Inferior parietal cortex (tissue), 1 donor: ENCODE results near the gene ATP11C.
"Not testable (repeated sequence)": the region's sequence is repeated elsewhere in the genome, so short reads cannot be mapped to it uniquely, and the experiment has no call there.

Experiments
- DNase-seq: peaks from one replicate; pipeline ENCODE4 v3.0.0-alpha.2; 2016; ENCODE audit errors: extremely low spot score

The ATP11C gene

GRCh38 chrX:139924069-139924695 lies 8.7 kb downstream of the ATP11C start:
- no peak for DNase-seq

GRCh38 chrX:139921142-139921541 lies 11.7 kb downstream of the ATP11C start:
- not testable (repeated sequence) for DNase-seq

- DNase-seq: no peak
These were observed 12.5 kb downstream of the ATP11C start for GRCh38 chrX:139920316-139920715.

GRCh38 chrX:139914421-139914820 lies 18.4 kb downstream of the ATP11C start:
- DNase-seq: no peak

GRCh38 chrX:139909712-139910111 lies 23.1 kb downstream of the ATP11C start:
- no peak for DNase-seq

GRCh38 chrX:139907078-139907477 lies 25.8 kb downstream of the ATP11C start:
- no peak for DNase-seq

GRCh38 chrX:139905743-139906142 lies 27.1 kb downstream of the ATP11C start:
- no peak for DNase-seq

GRCh38 chrX:139905051-139905450 lies 27.8 kb downstream of the ATP11C start:
- DNase-seq: no peak

GRCh38 chrX:139903210-139903609 lies 29.6 kb downstream of the ATP11C start:
- no peak for DNase-seq

- no peak for DNase-seq
These were observed 30.3 kb downstream of the ATP11C start for GRCh38 chrX:139902559-139902958.

- DNase-seq: no peak
These were observed 34.5 kb downstream of the ATP11C start for GRCh38 chrX:139898334-139898733.

GRCh38 chrX:139892512-139892911 lies 40.3 kb downstream of the ATP11C start:
- DNase-seq: no peak

GRCh38 chrX:139890991-139891700 lies 41.7 kb downstream of the ATP11C start:
- no peak for DNase-seq

GRCh38 chrX:139889760-139890159 lies 43.1 kb downstream of the ATP11C start:
- no peak for DNase-seq

- DNase-seq: no peak
These were observed 48.9 kb downstream of the ATP11C start for GRCh38 chrX:139883984-139884383.

GRCh38 chrX:139882299-139882698 lies 50.6 kb downstream of the ATP11C start:
- no peak for DNase-seq

GRCh38 chrX:139881572-139881971 lies 51.3 kb downstream of the ATP11C start:
- DNase-seq: no peak

GRCh38 chrX:139881130-139881529 lies 51.7 kb downstream of the ATP11C start:
- DNase-seq: no peak

GRCh38 chrX:139877710-139878414 lies 55.0 kb downstream of the ATP11C start:
- no peak for DNase-seq

GRCh38 chrX:139875841-139876240 lies 57.0 kb downstream of the ATP11C start:
- DNase-seq: no peak

- DNase-seq: no peak
These were observed 63.1 kb downstream of the ATP11C start for GRCh38 chrX:139869796-139870195.

- no peak for DNase-seq
These were observed 68.2 kb downstream of the ATP11C start for GRCh38 chrX:139864640-139865039.

GRCh38 chrX:139862208-139862607 lies 70.6 kb downstream of the ATP11C start:
- no peak for DNase-seq
